Loucy (cell line): ENCODE results near the gene MUTYH.

Experiments used
- EZH2phosphoT487 ChIP-seq: fragments of 200-600 bp; IDR thresholded peaks from 2 replicates; pipeline ENCODE4 v1.6.1; 2018; ENCODE audit warnings: antibody characterized with exemption, mild to moderate bottlenecking, moderate library complexity, borderline replicate concordance
- TF ChIP-seq, protein P1 (sequence below): fragments of 200-600 bp; sonication (generic); conservative IDR thresholded peaks from 2 replicates; pipeline ENCODE4 v1.5.1; 2014; ENCODE audit warnings: mild to moderate bottlenecking, antibody characterized with exemption, low read length

DNA sequence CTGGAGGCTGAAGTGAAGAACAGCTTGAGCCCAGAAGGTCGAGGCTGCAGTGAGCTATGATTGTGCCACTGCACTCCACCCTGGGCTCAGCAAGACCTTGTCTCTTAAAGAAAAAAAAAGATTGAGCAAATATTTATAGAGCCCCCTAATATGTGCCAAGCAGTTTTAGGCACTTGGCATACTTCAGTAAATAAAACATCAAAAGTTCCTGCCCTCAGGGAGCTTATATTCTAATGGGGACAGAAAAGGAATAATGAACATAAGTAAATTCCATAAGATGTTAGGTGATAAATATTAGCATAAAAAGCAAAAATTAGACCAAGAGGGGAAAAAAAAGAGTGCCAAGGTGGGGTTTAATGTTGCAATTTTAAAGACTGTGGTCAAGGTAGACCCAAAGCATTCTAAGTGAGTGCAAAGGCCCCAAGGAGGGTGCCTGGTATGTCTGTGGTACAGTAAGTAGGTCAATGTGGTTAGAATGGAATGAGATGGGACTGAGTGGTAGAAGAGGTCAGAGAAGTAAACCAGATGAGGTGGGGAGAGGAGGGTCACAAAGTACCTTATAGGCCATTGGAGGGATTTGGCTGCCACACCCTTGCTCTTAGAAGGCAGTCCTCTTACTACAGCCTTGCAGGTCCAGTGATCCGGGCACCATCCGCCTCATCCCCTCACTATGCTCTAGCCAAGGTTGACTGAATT lies 2.5 kb downstream of the MUTYH start:
- TF ChIP-seq, protein P1, sequence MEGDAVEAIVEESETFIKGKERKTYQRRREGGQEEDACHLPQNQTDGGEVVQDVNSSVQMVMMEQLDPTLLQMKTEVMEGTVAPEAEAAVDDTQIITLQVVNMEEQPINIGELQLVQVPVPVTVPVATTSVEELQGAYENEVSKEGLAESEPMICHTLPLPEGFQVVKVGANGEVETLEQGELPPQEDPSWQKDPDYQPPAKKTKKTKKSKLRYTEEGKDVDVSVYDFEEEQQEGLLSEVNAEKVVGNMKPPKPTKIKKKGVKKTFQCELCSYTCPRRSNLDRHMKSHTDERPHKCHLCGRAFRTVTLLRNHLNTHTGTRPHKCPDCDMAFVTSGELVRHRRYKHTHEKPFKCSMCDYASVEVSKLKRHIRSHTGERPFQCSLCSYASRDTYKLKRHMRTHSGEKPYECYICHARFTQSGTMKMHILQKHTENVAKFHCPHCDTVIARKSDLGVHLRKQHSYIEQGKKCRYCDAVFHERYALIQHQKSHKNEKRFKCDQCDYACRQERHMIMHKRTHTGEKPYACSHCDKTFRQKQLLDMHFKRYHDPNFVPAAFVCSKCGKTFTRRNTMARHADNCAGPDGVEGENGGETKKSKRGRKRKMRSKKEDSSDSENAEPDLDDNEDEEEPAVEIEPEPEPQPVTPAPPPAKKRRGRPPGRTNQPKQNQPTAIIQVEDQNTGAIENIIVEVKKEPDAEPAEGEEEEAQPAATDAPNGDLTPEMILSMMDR, result no peak
- TF ChIP-seq EZH2phosphoT487, result no peak
